Large intestine (tissue), 3 donors: ENCODE results near the gene HIRIP3. TPM values are rescaled to one million over a fixed set of nuclear protein-coding genes. Genes with fewer than 3 reads are reported as not detected.
A peak's percentile ranks its signal among the peaks of the same experiment; 100 is the strongest.
"Not testable (repeated sequence)": the region's sequence is repeated elsewhere in the genome, so short reads cannot be mapped to it uniquely, and the experiment has no call there.

Experiments used
- DNase-seq, 2 donors: peaks; one replicate each; pipeline versions ENCODE4 v3.0.0 to v3.0.0-alpha.2; 2013
- H3K27ac ChIP-seq: one replicate; pipeline ENCODE4 v1.5.1; 2013; ENCODE audit warnings: low read length
- H3K27me3 ChIP-seq: 2 replicates; pipeline ENCODE4 v1.6.1; 2013; ENCODE audit warnings: low read length; ENCODE audit not compliant: control insufficient read depth, insufficient read depth
- H3K36me3 ChIP-seq: 2 replicates; pipeline ENCODE4 v1.6.1; 2013; ENCODE audit warnings: low read length; ENCODE audit not compliant: control insufficient read depth, insufficient read depth
- H3K4me1 ChIP-seq: one replicate; pipeline ENCODE4 v1.6.1; 2013; ENCODE audit warnings: low read length; ENCODE audit not compliant: control insufficient read depth, insufficient read depth
- H3K4me3 ChIP-seq: one replicate; pipeline ENCODE4 v1.5.1; 2013; ENCODE audit warnings: low read length
- H3K9me3 ChIP-seq: one replicate; pipeline ENCODE4 v1.6.1; 2013; ENCODE audit warnings: mild to moderate bottlenecking, low read depth, low read length, moderate library complexity; ENCODE audit not compliant: control insufficient read depth
- WGBS: methylation state at CpG from one replicate; pipeline ENCODE4 v1.1.5; 2013; ENCODE audit warnings: low lambda C conversion rate; ENCODE audit not compliant: insufficient coverage; 5-methylcytosine and 5-hydroxymethylcytosine counted together
- polyA plus RNA-seq: library from polyadenylated mRNA; unstranded; fragments of 120-200 nt; gene quantifications from one replicate; pipeline ENCODE4 v1.2.1, GENCODE V29; 2013

The HIRIP3 gene
- polyA plus RNA-seq, 1 donor = 12.0 TPM

GRCh38 chr16:29972500-29972899 lies 22.9 kb downstream of the HIRIP3 start:
- no peak overlapping the region for H3K27ac ChIP-seq
- no peaks in the 10 kb centered on the region for H3K27me3 ChIP-seq
- no peaks in the 10 kb centered on the region for H3K9me3 ChIP-seq
- DNase-seq = no peak
- peaks cover 24% of the 10 kb centered on the region for H3K36me3 ChIP-seq
- WGBS = no CpG with 5 or more reads among the region's 1 CpG
- no peak overlapping the region for H3K4me3 ChIP-seq
- peaks cover 16% of the 10 kb centered on the region for H3K4me1 ChIP-seq

- no peak for DNase-seq
- Histone ChIP-seq H3K4me3 (no peak overlapping the region), H3K27me3 (no peaks in the 10 kb centered on the region), H3K9me3 (no peaks in the 10 kb centered on the region), H3K27ac (no peak overlapping the region), H3K36me3 (peaks cover 23% of the 10 kb centered on the region), H3K4me1 (peaks cover 16% of the 10 kb centered on the region)
- WGBS = 100% methylated on average over 1 of the region's 8 CpGs
Observed at GRCh38 chr16:29971304-29971703, 24.1 kb downstream of the HIRIP3 start.

- DNase-seq = no peak
- no peaks in the 10 kb centered on the region for H3K9me3 ChIP-seq
- H3K27ac ChIP-seq = no peak overlapping the region
- H3K4me3 ChIP-seq = no peak overlapping the region
- no peaks in the 10 kb centered on the region for H3K27me3 ChIP-seq
- peaks cover 31% of the 10 kb centered on the region for H3K36me3 ChIP-seq
- 100% methylated on average over 1 of the region's 4 CpGs for WGBS
- H3K4me1 ChIP-seq = peaks cover 9% of the 10 kb centered on the region
Observed at GRCh38 chr16:29968205-29968604, 27.2 kb downstream of the HIRIP3 start.

GRCh38 chr16:29963021-29963743 lies 32.2 kb downstream of the HIRIP3 start:
- Histone ChIP-seq H3K27ac (peak overlapping the region; percentile 96), H3K4me1 (peaks cover 20% of the 10 kb centered on the region), H3K36me3 (peaks cover 16% of the 10 kb centered on the region), H3K27me3 (no peaks in the 10 kb centered on the region), H3K9me3 (no peaks in the 10 kb centered on the region), H3K4me3 (peak overlapping the region; percentile 93)
- DNase-seq = no peak
- WGBS = no CpG with 5 or more reads among the region's 14 CpGs

- Histone ChIP-seq H3K36me3 (peaks cover 12% of the 10 kb centered on the region), H3K27ac (peak overlapping the region; percentile 96), H3K4me1 (peaks cover 20% of the 10 kb centered on the region), H3K4me3 (peak overlapping the region; percentile 93), H3K27me3 (no peaks in the 10 kb centered on the region), H3K9me3 (no peaks in the 10 kb centered on the region)
- 27% methylated on average over 3 of the region's 18 CpGs for WGBS
- peak; percentile 42 to 73 for DNase-seq
Observed at GRCh38 chr16:29962344-29962994, 32.9 kb downstream of the HIRIP3 start.

GRCh38 chr16:29961479-29962343 lies 33.7 kb downstream of the HIRIP3 start, which contains the start of gene TMEM219:
TMEM219 (plus strand) TSS chr16:29962079; CDS start chr16:29963144, 1,065 bp downstream.
- Histone ChIP-seq H3K27me3 (no peaks in the 10 kb centered on the region), H3K4me1 (peaks cover 20% of the 10 kb centered on the region)
- WGBS = no CpG with 5 or more reads among the region's 75 CpGs

GRCh38 chr16:29961127-29961478 lies 34.3 kb downstream of the HIRIP3 start:
- peaks cover 20% of the 10 kb centered on the region for H3K4me1 ChIP-seq
- DNase-seq = no peak
- WGBS = 60% methylated on average over 2 of the region's 10 CpGs
- no peaks in the 10 kb centered on the region for H3K27me3 ChIP-seq
- peak overlapping the region; percentile 68 for H3K4me3 ChIP-seq
- peak overlapping the region; percentile 89 for H3K27ac ChIP-seq
- H3K9me3 ChIP-seq = no peaks in the 10 kb centered on the region
- H3K36me3 ChIP-seq = peaks cover 8% of the 10 kb centered on the region

More at GRCh38 chr16:29961479-29962343, 33.7 kb downstream of the HIRIP3 start, which contains the start of gene TMEM219:
- H3K27ac ChIP-seq = peak within 1 kb of the TSS; percentile 96
- H3K36me3 ChIP-seq = peaks cover 8% of the 10 kb centered on the region
- DNase-seq = peak; percentile 95 to 97
- H3K4me3 ChIP-seq = peak within 1 kb of the TSS; percentile 93
- no peaks in the 10 kb centered on the region for H3K9me3 ChIP-seq

GRCh38 chr16:29959821-29960220 lies 35.6 kb downstream of the HIRIP3 start:
- not testable (repeated sequence) for H3K27me3 ChIP-seq, DNase-seq, H3K36me3 ChIP-seq, H3K4me3 ChIP-seq, H3K27ac ChIP-seq, H3K9me3 ChIP-seq
- WGBS = no CpG with 5 or more reads among the region's 4 CpGs
- peaks cover 18% of the 10 kb centered on the region for H3K4me1 ChIP-seq

- H3K4me3 ChIP-seq = no peak overlapping the region
Observed at GRCh38 chr16:29959293-29959692, 36.1 kb downstream of the HIRIP3 start.

GRCh38 chr16:29958756-29959155 lies 36.7 kb downstream of the HIRIP3 start:
- Histone ChIP-seq H3K9me3 (no peaks in the 10 kb centered on the region), H3K4me3 (no peak overlapping the region), H3K4me1 (peaks cover 16% of the 10 kb centered on the region), H3K36me3 (peaks cover 4% of the 10 kb centered on the region), H3K27me3 (no peaks in the 10 kb centered on the region), H3K27ac (no peak overlapping the region)
- no CpG with 5 or more reads among the region's 5 CpGs for WGBS
- no peak for DNase-seq

More at GRCh38 chr16:29959293-29959692, 36.1 kb downstream of the HIRIP3 start:
- peaks cover 4% of the 10 kb centered on the region for H3K36me3 ChIP-seq
- H3K27me3 ChIP-seq = no peaks in the 10 kb centered on the region
- DNase-seq = no peak
- H3K4me1 ChIP-seq = peaks cover 16% of the 10 kb centered on the region
- WGBS = no CpG with 5 or more reads among the region's 9 CpGs
- H3K27ac ChIP-seq = no peak overlapping the region
- H3K9me3 ChIP-seq = no peaks in the 10 kb centered on the region
